ENCODE measurements around the gene HNRNPUL1. TPM values are rescaled to one million over a fixed set of nuclear protein-coding genes. Genes with fewer than 3 reads are reported as not detected.

The HNRNPUL1 gene
- total RNA-seq, 1 experiment from 2014 or later: 315 TPM

DNA sequence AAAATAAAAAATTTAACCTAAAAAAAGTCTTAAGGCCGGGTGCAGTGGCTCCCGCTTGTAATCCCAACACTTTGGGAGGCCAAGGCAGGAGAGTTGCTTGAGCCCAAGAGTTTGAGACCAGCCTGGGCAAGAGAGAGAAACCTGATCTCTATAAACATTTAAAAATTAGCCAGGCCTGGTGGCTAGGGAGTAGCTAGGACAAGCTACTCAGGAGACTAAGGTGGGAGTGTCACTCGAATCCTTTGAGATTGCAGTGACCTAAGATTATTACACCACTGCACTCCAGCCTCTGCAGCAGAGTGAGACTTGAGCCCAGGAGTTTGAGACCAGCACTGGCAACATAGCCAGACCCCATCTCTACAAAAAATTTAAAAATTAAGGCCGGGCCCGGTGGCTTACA is 46.9 kb downstream of the HNRNPUL1 start:
- Mint-ChIP-seq H3K36me3 (ENCODE audit: insufficient read depth in 1 of 3, low read depth in 3 of 3) (peaks cover 19 to 49% (median 48%) of the 10 kb centered on the region in 3 experiments), H3K4me3 (peak overlapping the region; percentile 92 to 98; a peak in 4 of 5 replicates), H3K27ac (peak overlapping the region in 1 of 3 experiments; percentile 23; a peak in 1 of 7 replicates), H3K4me1 (peaks cover 20 to 33% of the 10 kb centered on the region in 2 experiments), H3K27me3 (ENCODE audit: low read depth) (peaks cover 1% of the 10 kb centered on the region; the same call in 1 of the 2 replicates), H3K9me3 (peaks cover 0 to 3% of the 10 kb centered on the region in 2 experiments; a peak in 1 of 5 replicates)
- TF ChIP-seq CTCF (conservative IDR thresholded peaks at IDR 0.05): no peak
- no peaks in the 10 kb centered on the region for H3K27me3 ChIP-seq (ENCODE audit: insufficient read depth, low read length)
- no peak overlapping the region for H2BK20ac ChIP-seq (ENCODE audit: low read depth, low read length, poor library complexity, severe bottlenecking)
- no peak overlapping the region for H2BK12ac ChIP-seq (ENCODE audit: insufficient read length, low read depth, low read length)
- H3K4me1 ChIP-seq (ENCODE audit: insufficient read depth, low read length): no peaks in the 10 kb centered on the region
- no peak overlapping the region for H3K27ac ChIP-seq (ENCODE audit: insufficient read length, low read depth, low read length)
- no peak overlapping the region for H3K14ac ChIP-seq (ENCODE audit: insufficient read depth, low read length)
- no peak for DNase-seq
- H3K4ac ChIP-seq (ENCODE audit: low read depth, low read length): no peak overlapping the region
- H4K91ac ChIP-seq (ENCODE audit: insufficient read length, low read depth, low read length): no peak overlapping the region
- H2AFZ ChIP-seq (ENCODE audit: low read length): no peak overlapping the region
- no peaks in the 10 kb centered on the region for H3K79me1 ChIP-seq (ENCODE audit: insufficient read depth, low read depth, low read length, poor library complexity, severe bottlenecking)
- no peak overlapping the region for H3T11ph ChIP-seq (ENCODE audit: low read length)
- peak overlapping the region; percentile 92 for H3K4me2 ChIP-seq (ENCODE audit: insufficient read depth, insufficient read length, low read length)
- H3K23me2 ChIP-seq (ENCODE audit: insufficient read length, low read depth, low read length, poor library complexity, severe bottlenecking): peaks cover 12% of the 10 kb centered on the region
- no peak overlapping the region for H3K23ac ChIP-seq (ENCODE audit: insufficient read length, low read depth, low read length)
- H3K79me2 ChIP-seq (ENCODE audit: insufficient read depth, low read length): no peaks in the 10 kb centered on the region
- no peak overlapping the region for H2BK120ac ChIP-seq (ENCODE audit: low read depth, low read length, poor library complexity, severe bottlenecking)
- H2AK5ac ChIP-seq (ENCODE audit: insufficient read length, low read length): no peak overlapping the region
- H2BK5ac ChIP-seq (ENCODE audit: insufficient read length, low read length): no peak overlapping the region
- WGBS (ENCODE audit: extremely low coverage, insufficient read length, low lambda C conversion rate): no CpG with 5 or more reads among the region's 5 CpGs
- peak overlapping the region; percentile 17 for H3K9ac ChIP-seq (ENCODE audit: extremely low read depth, insufficient read length, low read length)
- H4K8ac ChIP-seq (replicated peaks; ENCODE audit: insufficient read length, low read depth, low read length): no peak overlapping the region
- H3K18ac ChIP-seq (ENCODE audit: insufficient read length, low read depth, low read length): no peak overlapping the region
- H2BK15ac ChIP-seq (ENCODE audit: low read depth, low read length): no peak overlapping the region
- peaks cover 2% of the 10 kb centered on the region for H4K20me1 ChIP-seq (ENCODE audit: control insufficient read depth, insufficient read depth, insufficient read length)
- H3K9me3 ChIP-seq (ENCODE audit: control insufficient read depth, low read depth, low read length): no peaks in the 10 kb centered on the region
- no peak overlapping the region for H3K56ac ChIP-seq (ENCODE audit: insufficient read length, low read depth, low read length)
- H4K5ac ChIP-seq (ENCODE audit: insufficient read length, low read depth, low read length): no peak overlapping the region

All from H9 (cell line).